CD8-positive, alpha-beta memory T cell (primary cell): ENCODE results near the gene SLC44A1. TPM values are rescaled to one million over a fixed set of nuclear protein-coding genes. Genes with fewer than 3 reads are reported as not detected.
A peak's percentile ranks its signal among the peaks of the same experiment; 100 is the strongest.

Experiments
- CTCF ChIA-PET: fragments of 350-600 bp; sonication (Branson Sonifier 250); formaldehyde crosslinking; loops from one replicate; lab custom pipeline; 2021; ENCODE audit warnings: antibody characterized with exemption; lab: Charles Lee
- POLR2A ChIA-PET: fragments of 350-600 bp; sonication (Branson Sonifier 250); formaldehyde crosslinking; loops from one replicate; lab custom pipeline; 2021; ENCODE audit warnings: antibody characterized with exemption; lab: Charles Lee
- DNase-seq, 5 donors: peaks; one replicate each; pipeline versions ENCODE4 v3.0.0 to v3.0.0-alpha.2; 2020 to 2022; ENCODE audit warnings: mixed read lengths in 1 of 5
- H3K27ac ChIP-seq: one replicate; pipeline ENCODE4 v1.7.0; 2013; ENCODE audit warnings: low read depth, mild to moderate bottlenecking, low read length, moderate library complexity
- H3K27me3 ChIP-seq: 2 replicates; pipeline ENCODE4 v1.7.0; 2013; ENCODE audit warnings: low read length, mild to moderate bottlenecking; ENCODE audit not compliant: insufficient read depth, poor library complexity, severe bottlenecking
- H3K36me3 ChIP-seq: 2 replicates; pipeline ENCODE4 v1.7.0; 2013; ENCODE audit warnings: mild to moderate bottlenecking, low read length, moderate library complexity; ENCODE audit not compliant: insufficient read depth
- H3K4me1 ChIP-seq: 2 replicates; pipeline ENCODE4 v1.7.0; 2013; ENCODE audit warnings: mild to moderate bottlenecking, low read length, moderate library complexity; ENCODE audit not compliant: insufficient read depth
- H3K4me3 ChIP-seq: 2 replicates; pipeline ENCODE4 v1.7.0; 2013; ENCODE audit warnings: mild to moderate bottlenecking, low read length
- H3K9me3 ChIP-seq: 2 replicates; pipeline ENCODE4 v1.7.0; 2013; ENCODE audit warnings: mild to moderate bottlenecking, low read length
- H3K27ac Mint-ChIP-seq, 8 donors: one replicate each; pipeline ENCODE4 v1.8.0; 2020 to 2021; ENCODE audit warnings: mixed read lengths in 8 of 8, mild to moderate bottlenecking in 6 of 8, inconsistent platforms in 3 of 8, moderate library complexity in 3 of 8
- H3K27me3 Mint-ChIP-seq, 2 donors: one replicate each; pipeline ENCODE4 v1.8.0; 2020 to 2021; ENCODE audit warnings: mixed read lengths in 2 of 2, mild to moderate bottlenecking in 1 of 2, moderate library complexity in 1 of 2
- H3K36me3 Mint-ChIP-seq, 3 donors: one replicate each; pipeline ENCODE4 v1.8.0; 2020 to 2021; ENCODE audit warnings: mixed read lengths in 3 of 3, inconsistent platforms in 1 of 3, mild to moderate bottlenecking in 1 of 3
- H3K4me1 Mint-ChIP-seq, 3 donors: one replicate each; pipeline ENCODE4 v1.8.0; 2020 to 2021; ENCODE audit warnings: mixed read lengths in 3 of 3, inconsistent platforms in 1 of 3, mild to moderate bottlenecking in 1 of 3
- H3K4me3 Mint-ChIP-seq, 7 donors: one replicate each; pipeline ENCODE4 v1.8.0; 2020 to 2021; ENCODE audit warnings: mixed read lengths in 7 of 7, mild to moderate bottlenecking in 6 of 7, moderate library complexity in 4 of 7, inconsistent platforms in 2 of 7
- H3K9me3 Mint-ChIP-seq, 5 donors: one replicate each; pipeline ENCODE4 v1.8.0; 2020 to 2022; ENCODE audit warnings: mixed read lengths in 5 of 5, mild to moderate bottlenecking in 3 of 5, moderate library complexity in 2 of 5, inconsistent platforms in 1 of 5
- polyA plus RNA-seq: library from polyadenylated mRNA; unstranded; fragments of 300-500 nt; fragmentation: Illumina TruSeq; gene quantifications from one replicate; pipeline ENCODE4 v1.2.3, GENCODE V29; 2021
- total RNA-seq, 2 experiments: library from RNA; stranded (reverse); gene quantifications; one replicate each; pipeline ENCODE4 v1.2.3, GENCODE V29; 2021

Gene SLC44A1
- total and polyA plus RNA-seq, 3 experiments from 2014 or later, result 7.8 to 14.9 (median 8.3) TPM

DNA sequence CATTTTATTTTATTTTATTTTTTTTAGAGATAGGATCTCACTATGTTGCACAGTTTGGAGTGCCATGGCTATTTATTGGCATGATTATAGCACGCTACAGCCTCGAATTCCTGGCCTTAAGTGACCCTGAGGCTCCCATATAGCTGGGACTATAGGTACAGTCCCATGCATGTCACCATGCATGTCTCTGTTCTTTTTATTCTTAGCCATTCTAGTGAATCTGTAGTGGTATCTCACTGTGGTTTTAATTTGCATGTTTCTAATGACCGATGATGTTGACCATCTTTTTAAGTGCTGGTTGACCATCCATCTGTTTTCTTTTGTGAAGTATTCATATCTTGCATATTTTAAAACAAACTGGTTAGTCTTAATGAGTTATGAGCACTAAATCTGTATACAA lies 76.1 kb downstream of the SLC44A1 start:
- no peak overlapping the region for H3K27ac ChIP-seq
- no peak overlapping the region for H3K27ac Mint-ChIP-seq
- peaks cover 0 to 5% of the 10 kb centered on the region in 2 donors for H3K27me3 Mint-ChIP-seq
- no peaks in the 10 kb centered on the region for H3K4me1 ChIP-seq
- ChIA-PET POLR2A (no interaction called here), CTCF (no interaction called here)
- H3K36me3 Mint-ChIP-seq, result peaks cover 3 to 10% (median 5%) of the 10 kb centered on the region in 3 donors
- no peaks in the 10 kb centered on the region for H3K9me3 Mint-ChIP-seq
- no peaks in the 10 kb centered on the region for H3K27me3 ChIP-seq
- no peaks in the 10 kb centered on the region for H3K9me3 ChIP-seq
- no peaks in the 10 kb centered on the region for H3K36me3 ChIP-seq
- H3K4me3 ChIP-seq, result no peak overlapping the region
- no peak overlapping the region for H3K4me3 Mint-ChIP-seq
- no peaks in the 10 kb centered on the region for H3K4me1 Mint-ChIP-seq
- DNase-seq, result no peak

DNA sequence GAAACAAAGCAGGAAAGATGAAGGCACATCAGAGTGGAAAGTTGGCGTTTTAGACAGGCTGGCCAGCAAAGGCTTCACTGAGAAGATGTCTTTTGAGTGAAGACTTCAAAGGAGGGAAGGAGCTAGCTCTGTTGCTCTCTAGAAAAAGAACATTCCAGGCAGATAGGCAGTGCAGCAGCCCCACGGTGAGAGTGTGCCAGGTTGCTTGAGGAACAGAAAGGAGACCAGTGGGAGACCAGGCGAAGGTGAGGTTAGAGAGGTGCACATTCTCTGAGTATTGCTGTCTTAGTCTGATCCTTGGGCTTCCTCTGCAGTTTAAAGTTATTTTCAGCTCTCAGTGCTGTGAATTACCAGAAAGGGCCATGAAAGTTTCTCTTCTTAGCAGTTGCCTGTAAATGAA lies 83.8 kb downstream of the SLC44A1 start:
- H3K9me3 ChIP-seq, result no peaks in the 10 kb centered on the region
- DNase-seq, result no peak
- Mint-ChIP-seq H3K4me3 (no peak overlapping the region), H3K27me3 (no peaks in the 10 kb centered on the region), H3K9me3 (no peaks in the 10 kb centered on the region), H3K36me3 (peaks cover 0 to 3% (median 3%) of the 10 kb centered on the region in 3 donors), H3K27ac (no peak overlapping the region), H3K4me1 (no peaks in the 10 kb centered on the region)
- H3K36me3 ChIP-seq, result no peaks in the 10 kb centered on the region
- no peak overlapping the region for H3K27ac ChIP-seq
- ChIA-PET CTCF (no interaction called here), POLR2A (no interaction called here)
- H3K4me1 ChIP-seq, result no peaks in the 10 kb centered on the region
- H3K4me3 ChIP-seq, result no peak overlapping the region
- H3K27me3 ChIP-seq, result no peaks in the 10 kb centered on the region

DNA sequence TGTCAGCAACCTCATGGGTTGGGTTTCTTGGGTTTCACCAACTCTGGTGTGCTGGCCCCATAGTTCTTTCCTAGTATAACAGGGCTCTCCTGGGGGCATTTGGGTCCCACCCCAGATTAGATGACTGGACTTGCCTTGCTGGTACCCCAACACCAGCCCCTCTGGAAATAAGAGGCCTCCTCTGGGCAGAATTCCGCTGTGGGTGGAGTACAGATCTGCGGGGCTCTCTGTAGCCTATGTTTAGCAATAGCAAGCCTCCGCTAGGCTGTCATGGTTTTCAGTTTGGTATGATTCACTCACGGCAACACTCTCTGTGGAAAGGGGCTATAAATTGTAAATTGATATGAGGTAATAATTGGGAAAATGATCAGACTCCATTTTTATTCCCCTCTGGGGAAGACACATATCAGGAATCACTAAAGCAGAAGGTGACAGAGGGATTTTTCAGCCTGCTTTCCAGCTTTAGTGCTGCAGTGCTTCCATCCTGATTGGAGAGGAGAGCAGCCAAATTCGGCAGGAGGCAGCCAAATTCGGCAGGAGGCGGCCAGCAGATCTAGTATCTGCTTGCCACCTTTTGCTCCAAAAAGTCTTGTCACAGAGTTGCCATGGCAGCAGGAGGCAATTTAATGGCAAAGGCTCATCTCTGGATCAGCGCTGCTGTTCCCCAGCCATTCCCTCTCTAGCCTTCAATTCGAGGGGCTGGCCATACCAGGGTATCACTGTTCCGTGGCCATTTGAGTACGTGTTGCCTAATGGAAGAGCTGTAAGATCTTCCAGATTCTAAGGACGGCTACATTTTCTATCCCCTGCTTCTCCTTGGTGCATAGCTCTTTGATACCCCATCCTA lies 84.6 kb downstream of the SLC44A1 start:
- Mint-ChIP-seq H3K27ac (no peak overlapping the region), H3K4me1 (no peaks in the 10 kb centered on the region), H3K9me3 (no peaks in the 10 kb centered on the region), H3K36me3 (peaks cover 0 to 3% (median 1%) of the 10 kb centered on the region in 3 donors), H3K27me3 (no peaks in the 10 kb centered on the region), H3K4me3 (no peak overlapping the region)
- no peaks in the 10 kb centered on the region for H3K27me3 ChIP-seq
- no peaks in the 10 kb centered on the region for H3K4me1 ChIP-seq
- H3K4me3 ChIP-seq, result no peak overlapping the region
- H3K27ac ChIP-seq, result no peak overlapping the region
- H3K36me3 ChIP-seq, result no peaks in the 10 kb centered on the region
- CTCF ChIA-PET, result no interaction called here
- H3K9me3 ChIP-seq, result no peaks in the 10 kb centered on the region
- DNase-seq, result no peak
- POLR2A ChIA-PET, result no interaction called here

DNA sequence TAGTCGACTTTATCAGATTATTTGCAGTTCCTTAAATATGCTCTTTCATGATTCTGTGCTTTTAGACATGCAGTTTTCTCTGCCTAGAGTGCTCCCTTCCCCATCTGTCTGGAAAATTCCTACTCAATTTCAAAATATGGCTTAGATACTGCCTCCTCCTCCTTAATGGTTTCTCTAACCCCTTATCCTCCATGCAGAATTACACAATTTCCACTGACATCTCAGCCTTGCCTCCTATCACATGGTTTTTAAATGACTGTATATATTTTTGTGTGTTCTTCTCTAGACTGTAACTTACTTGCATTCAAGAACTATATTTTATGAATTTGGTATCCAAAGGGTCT lies 85.2 kb downstream of the SLC44A1 start:
- Mint-ChIP-seq H3K9me3 (no peaks in the 10 kb centered on the region), H3K4me3 (no peak overlapping the region), H3K27me3 (no peaks in the 10 kb centered on the region), H3K36me3 (peaks cover 0 to 3% (median 1%) of the 10 kb centered on the region in 3 donors), H3K27ac (no peak overlapping the region), H3K4me1 (no peaks in the 10 kb centered on the region)
- Histone ChIP-seq H3K36me3 (no peaks in the 10 kb centered on the region), H3K4me3 (no peak overlapping the region), H3K4me1 (no peaks in the 10 kb centered on the region), H3K27me3 (no peaks in the 10 kb centered on the region), H3K9me3 (no peaks in the 10 kb centered on the region), H3K27ac (no peak overlapping the region)
- DNase-seq, result no peak
- POLR2A ChIA-PET, result no interaction called here
- CTCF ChIA-PET, result no interaction called here

DNA sequence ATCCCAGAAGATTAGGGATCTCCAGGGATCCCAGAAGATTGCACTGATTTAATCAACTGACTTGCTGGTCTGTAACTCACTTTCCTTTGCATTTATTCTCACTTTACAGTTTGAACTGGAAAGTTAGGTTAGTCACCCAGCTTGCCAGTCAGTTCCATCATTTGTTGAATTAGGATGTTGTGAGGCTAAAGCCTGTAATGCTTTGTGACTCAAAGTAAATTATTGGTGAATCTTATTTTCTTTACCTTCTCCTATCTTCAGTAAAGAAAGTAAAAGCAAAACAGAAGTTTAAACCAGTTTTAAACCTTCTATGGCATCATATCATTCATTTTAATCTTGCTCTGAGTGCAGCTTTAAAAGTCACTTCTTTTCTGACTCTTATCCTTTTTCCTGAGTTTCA lies 85.8 kb downstream of the SLC44A1 start:
- H3K9me3 ChIP-seq, result no peaks in the 10 kb centered on the region
- no peak overlapping the region for H3K4me3 ChIP-seq
- no peaks in the 10 kb centered on the region for H3K36me3 ChIP-seq
- no peak overlapping the region for H3K27ac ChIP-seq
- H3K27me3 Mint-ChIP-seq, result no peaks in the 10 kb centered on the region
- no peaks in the 10 kb centered on the region for H3K4me1 Mint-ChIP-seq
- no peak overlapping the region for H3K4me3 Mint-ChIP-seq
- H3K4me1 ChIP-seq, result no peaks in the 10 kb centered on the region
- H3K27me3 ChIP-seq, result no peaks in the 10 kb centered on the region
- H3K9me3 Mint-ChIP-seq, result no peaks in the 10 kb centered on the region
- no peak overlapping the region for H3K27ac Mint-ChIP-seq
- no peak for DNase-seq
- POLR2A ChIA-PET, result no interaction called here
- H3K36me3 Mint-ChIP-seq, result peaks cover 0 to 3% (median 1%) of the 10 kb centered on the region in 3 donors
- CTCF ChIA-PET, result no interaction called here

DNA sequence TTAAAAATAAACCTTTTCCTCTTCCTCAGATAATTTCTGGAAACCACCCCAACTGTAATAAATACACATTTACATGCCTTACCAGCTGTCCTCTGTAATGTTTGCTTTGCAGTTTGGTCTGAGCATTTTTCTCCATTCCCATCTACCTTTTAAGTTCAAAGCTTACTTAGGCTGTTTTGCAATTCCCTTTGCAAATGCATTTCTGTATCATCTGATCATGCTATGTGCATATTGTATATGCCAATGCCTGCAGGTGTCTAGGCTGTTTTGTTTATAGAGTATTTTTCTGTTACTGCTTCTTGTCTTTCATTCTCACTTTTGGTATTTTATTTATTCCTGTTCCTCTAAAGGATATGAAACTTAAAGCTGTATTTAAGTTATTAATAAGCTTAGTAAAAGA lies 86.3 kb downstream of the SLC44A1 start:
- Histone ChIP-seq H3K27me3 (no peaks in the 10 kb centered on the region), H3K27ac (no peak overlapping the region), H3K36me3 (no peaks in the 10 kb centered on the region), H3K4me3 (no peak overlapping the region), H3K9me3 (no peaks in the 10 kb centered on the region), H3K4me1 (no peaks in the 10 kb centered on the region)
- ChIA-PET CTCF (no interaction called here), POLR2A (no interaction called here)
- DNase-seq, result no peak
- H3K27me3 Mint-ChIP-seq, result no peaks in the 10 kb centered on the region
- no peaks in the 10 kb centered on the region for H3K9me3 Mint-ChIP-seq
- peaks cover 1 to 3% (median 2%) of the 10 kb centered on the region in 3 donors for H3K36me3 Mint-ChIP-seq
- no peak overlapping the region for H3K4me3 Mint-ChIP-seq
- H3K4me1 Mint-ChIP-seq, result no peaks in the 10 kb centered on the region
- peak overlapping the region in 1 of 8 donors; percentile 52 for H3K27ac Mint-ChIP-seq

DNA sequence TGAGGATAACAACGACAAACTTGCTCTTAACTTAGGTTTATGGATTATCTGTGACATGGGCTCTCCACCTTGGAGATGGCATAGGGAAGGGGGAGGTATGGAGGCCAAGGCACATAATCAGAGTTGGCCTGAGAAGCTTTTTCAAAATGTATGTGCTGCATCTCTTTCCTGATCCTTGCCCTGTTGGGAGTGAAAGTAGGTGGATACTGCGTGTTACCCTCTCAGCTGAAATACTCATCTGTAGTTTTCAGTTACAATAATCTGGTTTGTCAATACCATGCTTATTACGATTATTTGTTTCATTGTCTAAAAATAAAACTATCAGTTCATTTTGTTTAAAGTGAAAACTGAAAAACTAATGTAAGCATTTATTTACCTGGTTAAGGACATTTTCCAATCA lies 86.7 kb downstream of the SLC44A1 start:
- H3K4me3 Mint-ChIP-seq, result no peak overlapping the region
- CTCF ChIA-PET, result no interaction called here
- no peaks in the 10 kb centered on the region for H3K4me1 ChIP-seq
- no peaks in the 10 kb centered on the region for H3K9me3 ChIP-seq
- no peaks in the 10 kb centered on the region for H3K27me3 Mint-ChIP-seq
- no peaks in the 10 kb centered on the region for H3K36me3 ChIP-seq
- H3K27me3 ChIP-seq, result no peaks in the 10 kb centered on the region
- H3K9me3 Mint-ChIP-seq, result no peaks in the 10 kb centered on the region
- H3K36me3 Mint-ChIP-seq, result peaks cover 1 to 4% (median 3%) of the 10 kb centered on the region in 3 donors
- DNase-seq, result no peak
- H3K4me3 ChIP-seq, result no peak overlapping the region
- no peaks in the 10 kb centered on the region for H3K4me1 Mint-ChIP-seq
- H3K27ac ChIP-seq, result no peak overlapping the region
- POLR2A ChIA-PET, result no interaction called here
- H3K27ac Mint-ChIP-seq, result no peak overlapping the region

- H3K4me3 Mint-ChIP-seq, result no peak overlapping the region
- no peaks in the 10 kb centered on the region for H3K27me3 ChIP-seq
- H3K4me1 ChIP-seq, result no peaks in the 10 kb centered on the region
- no peaks in the 10 kb centered on the region for H3K27me3 Mint-ChIP-seq
- no peak overlapping the region for H3K27ac ChIP-seq
- no peak overlapping the region for H3K4me3 ChIP-seq
- H3K36me3 ChIP-seq, result no peaks in the 10 kb centered on the region
- CTCF ChIA-PET, result no interaction called here
- no peaks in the 10 kb centered on the region for H3K9me3 Mint-ChIP-seq
- peaks cover 1 to 9% (median 4%) of the 10 kb centered on the region in 3 donors for H3K36me3 Mint-ChIP-seq
- H3K27ac Mint-ChIP-seq, result no peak overlapping the region
- POLR2A ChIA-PET, result no interaction called here
- H3K9me3 ChIP-seq, result no peaks in the 10 kb centered on the region
- no peak for DNase-seq
- no peaks in the 10 kb centered on the region for H3K4me1 Mint-ChIP-seq
These were observed 87.3 kb downstream of the SLC44A1 start for GRCh38 chr9:105331755-105332154.
